Measurements from ENCODE around the gene CYB561D2. TPM values are rescaled to one million over a fixed set of nuclear protein-coding genes. Genes with fewer than 3 reads are reported as not detected.
A peak's percentile ranks its signal among the peaks of the same experiment; 100 is the strongest.

The CYB561D2 gene
- total and polyA plus RNA-seq, 9 of the 15 experiments (the other 6 are each of a cell fraction or from before 2014, with no cell fraction given), result 4.2 to 16.6 (median 9.4) TPM

GRCh38 chr3:50388016-50388719 lies 37.5 kb downstream of the CYB561D2 start:
- no TSS peak for BruUV-seq (replicated peaks)
- TF ChIP-seq ZNF318 (IDR thresholded peaks at IDR 0.05; ENCODE audit: borderline replicate concordance in 1 of 2, low read depth in 1 of 2) (no peak), REST (IDR thresholded peaks at IDR 0.05; ENCODE audit: borderline replicate concordance) (peak; percentile 12; the same call in 1 of the 2 replicates), REST (CRISPR knock-in tag; IDR thresholded peaks at IDR 0.05; ENCODE audit: low read depth) (no peak), NRF1 (conservative IDR thresholded peaks at IDR 0.05 in 1 of 2, IDR thresholded peaks at IDR 0.05 in 1 of 2) (0 out of 4 replicates have a peak, but pooled peaks of 1 of the 2 experiments have one; percentile 8)

More at GRCh38 chr3:50388016-50388719, 37.5 kb downstream of the CYB561D2 start:
- 32% methylated on average over 20 of the region's 25 CpGs for WGBS (ENCODE audit: insufficient coverage, low coverage, missing lambda C conversion rate)
- CTCF ChIA-PET (ENCODE audit: low intra/inter-chr PET ratio), result interaction anchor here (1.6 kb wide), 1 partner anchor 12 kb away, joined by 4 read pairs; no protein-coding TSS in a partner anchor
- Histone ChIP-seq H3K27me3 (ENCODE audit: control insufficient read depth in 2 of 2, insufficient read depth in 2 of 2, low read length in 2 of 2) (peaks cover 0 to 39% of the 10 kb centered on the region in 2 experiments; a peak in 4 of 5 replicates), H3K9ac (ENCODE audit: insufficient read depth in 1 of 2, low read depth in 2 of 2, low read length in 2 of 2) (no peak overlapping the region), H3K4me1 (replicated peaks in 1 of 2; ENCODE audit: control insufficient read depth in 2 of 2, insufficient read depth in 2 of 2, low read length in 2 of 2) (peaks cover 4 to 40% of the 10 kb centered on the region in 2 experiments; a peak in 2 of 5 replicates), H3K9me1 (ENCODE audit: control insufficient read depth, insufficient read depth, low read length) (no peaks in the 10 kb centered on the region), H3K36me3 (ENCODE audit: control insufficient read depth, insufficient read depth, low read length) (no peaks in the 10 kb centered on the region), H3K79me2 (ENCODE audit: control insufficient read depth, insufficient read depth, low read length) (no peaks in the 10 kb centered on the region), H3K4me3 (no peak overlapping the region), H2AFZ (ENCODE audit: low read depth, low read length) (no peak overlapping the region), H3K9me3 (replicated peaks; ENCODE audit: control insufficient read depth, insufficient read depth, low read depth, low read length) (no peaks in the 10 kb centered on the region), H3K4me2 (ENCODE audit: insufficient read depth, low read length) (no peak overlapping the region), H4K20me1 (replicated peaks; ENCODE audit: control insufficient read depth, insufficient read depth, low read length) (no peaks in the 10 kb centered on the region), H3K27ac (ENCODE audit: extremely low read depth, low read depth, low read length) (no peak overlapping the region)
- ATAC-seq, result peak; percentile 77
- POLR2A ChIA-PET, result interaction anchor here (1.1 kb wide), 1 partner anchor 9 kb away, joined by 4 read pairs; no protein-coding TSS in a partner anchor
- peak; percentile 14 to 41 (median 38) for DNase-seq (ENCODE audit: extremely low read depth in 1 of 4, low spot score in 3 of 4)
- intact Hi-C loops (cut with micrococcal nuclease) (no loop called here), in situ Hi-C loops (cut with MboI) (no loop called here)
- FAIRE-seq, result no peak
